NCI-H2171 treated with DMSO at 0.1 percent for 48 hours (cell line): Measurements from ENCODE around the gene DDX24.

Source experiments
- DNase-seq: peaks from one replicate; lab custom pipeline; 2025; lab: John Stamatoyannopoulos, UW

DDX24 gene

DNA sequence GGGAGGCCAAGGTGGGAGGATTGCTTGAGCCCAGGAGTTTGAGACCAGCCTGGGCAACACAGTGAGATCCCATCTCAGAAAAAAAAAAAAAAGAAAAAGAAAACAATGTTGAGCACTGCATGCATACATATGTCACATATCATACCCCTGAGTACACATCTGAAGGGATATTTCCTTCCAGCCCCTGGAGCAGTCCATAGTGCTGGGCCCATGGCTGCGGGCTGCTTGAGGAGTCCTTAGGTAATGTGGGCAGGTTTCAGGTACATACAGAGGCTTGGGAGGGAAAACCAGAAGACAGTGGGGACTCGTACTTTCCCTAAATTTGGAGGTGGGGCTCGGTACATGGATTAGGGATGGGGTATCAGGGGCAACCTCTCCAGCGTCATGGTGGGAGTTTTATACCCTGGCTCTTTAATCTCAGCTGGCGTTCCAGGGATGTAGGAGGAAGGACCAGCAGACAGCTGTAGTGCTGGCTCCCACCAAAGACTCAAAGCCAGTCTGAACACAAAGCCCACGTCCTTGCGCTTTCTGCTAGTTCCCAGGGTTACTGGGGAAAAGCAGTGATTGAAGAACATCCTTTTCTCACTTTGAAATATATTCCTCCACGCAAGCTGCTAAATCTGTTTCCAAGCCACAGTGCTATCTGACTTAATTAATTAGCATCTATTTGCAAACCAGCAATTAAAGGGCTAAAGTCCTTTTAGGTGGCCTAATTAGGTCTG, 49.7 kb downstream of the DDX24 start:
- no peak for DNase-seq

GRCh38 chr14:94030571-94030970, 50.4 kb downstream of the DDX24 start:
- DNase-seq: no peak

DNA sequence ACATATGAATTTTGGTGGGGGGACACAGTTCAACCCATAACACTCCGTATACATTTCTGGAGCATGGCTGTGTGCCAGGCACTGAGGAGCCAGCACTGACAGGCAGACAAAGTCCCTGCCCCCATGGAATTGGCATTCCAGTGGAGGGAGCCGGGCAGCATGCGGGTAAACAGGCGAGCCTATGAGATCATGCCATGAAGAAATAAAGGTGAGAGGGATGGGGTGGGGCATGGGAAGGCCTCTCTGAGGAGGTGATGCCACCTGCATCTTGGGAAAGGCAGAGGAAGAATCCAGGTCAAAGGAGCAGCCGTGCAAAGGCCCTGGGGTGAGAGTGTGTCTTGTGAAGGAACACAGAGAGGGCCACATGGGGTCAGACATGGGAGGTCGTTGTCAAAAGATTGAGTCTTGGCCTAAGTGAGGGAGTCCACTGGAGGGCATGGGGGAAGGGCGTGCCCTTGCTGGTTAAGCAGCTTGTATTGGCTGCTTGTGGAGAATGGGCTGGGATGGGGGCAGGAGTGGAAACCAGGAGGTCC, 51.3 kb downstream of the DDX24 start:
- no peak for DNase-seq

DNA sequence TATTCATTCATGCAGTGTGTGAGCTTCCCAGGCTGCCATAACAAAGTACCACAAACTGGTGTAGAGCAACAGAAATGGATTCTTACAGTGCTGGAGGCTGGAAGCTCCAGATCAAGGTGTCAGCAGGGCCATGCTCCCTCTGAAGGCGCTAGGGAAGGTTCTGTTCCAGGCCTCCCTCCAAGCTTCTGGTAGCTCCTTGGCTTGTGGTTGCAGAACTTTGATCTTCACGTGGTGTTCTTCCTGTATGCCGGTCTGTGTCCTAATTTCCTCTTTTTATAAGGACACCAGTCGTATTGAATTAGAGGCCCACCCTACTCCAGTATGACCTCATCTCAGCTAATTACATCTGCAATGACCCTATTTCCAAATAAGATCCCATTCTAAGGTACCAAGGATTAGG, 51.7 kb downstream of the DDX24 start:
- no peak for DNase-seq

DNA sequence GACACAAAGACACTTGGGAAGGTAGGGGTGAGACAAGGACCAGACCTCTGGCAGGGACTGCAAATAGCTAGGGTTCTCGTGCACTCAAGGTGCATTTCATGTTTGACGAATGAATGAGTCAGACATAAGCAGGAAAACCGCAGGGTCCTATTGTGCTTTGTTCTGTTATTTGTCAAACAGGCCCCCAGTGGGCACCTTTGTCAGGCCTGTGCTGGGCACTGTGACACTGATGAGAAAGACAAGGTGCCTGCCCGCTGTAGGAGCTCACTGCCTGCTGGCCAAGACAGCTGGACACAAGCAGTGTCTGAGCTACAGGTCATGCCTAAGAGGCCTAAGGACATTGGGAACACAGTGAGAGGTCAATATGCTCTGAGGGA, 52.6 kb downstream of the DDX24 start:
- DNase-seq: no peak

DNA sequence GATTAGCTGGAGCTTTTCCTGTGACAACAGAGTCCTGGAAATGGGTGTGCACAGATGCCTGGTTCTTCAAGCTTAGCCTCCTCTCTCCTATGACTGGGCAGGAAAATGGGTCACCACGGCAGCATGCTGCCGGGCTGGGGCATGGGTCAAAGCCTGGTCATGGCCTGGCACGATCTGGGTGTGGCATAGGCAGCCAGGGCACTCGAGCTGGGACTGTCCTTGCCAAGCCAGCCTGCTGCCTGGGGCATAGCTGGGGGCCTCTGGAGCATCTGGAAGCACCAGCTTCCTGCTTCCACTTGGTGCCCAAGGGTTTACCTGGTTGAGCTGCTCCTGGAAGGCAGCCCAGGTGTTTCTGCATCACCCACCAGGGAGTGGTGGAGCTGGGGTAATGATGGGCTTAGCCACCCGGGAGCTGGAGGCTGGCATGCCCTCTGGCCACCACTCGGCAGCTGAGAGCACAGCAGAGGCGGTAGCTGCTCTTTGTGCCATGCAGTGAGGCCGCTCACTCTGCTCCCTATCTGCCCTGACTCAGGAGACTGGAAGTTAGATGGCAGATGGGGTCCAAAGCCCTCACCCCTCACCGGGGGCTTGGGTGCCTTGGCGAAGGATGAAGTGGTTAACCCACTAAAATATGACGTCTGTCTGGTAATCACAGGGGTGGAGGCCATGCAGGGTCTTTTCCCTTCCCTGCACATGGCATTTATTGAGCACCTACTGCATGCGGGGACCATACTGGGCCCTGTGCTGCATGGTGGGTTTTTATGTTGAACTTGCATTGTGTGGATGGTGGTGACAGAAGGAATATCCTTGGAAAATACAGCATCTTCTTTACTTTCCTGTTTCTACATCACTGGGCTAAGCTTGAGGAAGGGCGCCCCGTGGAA, 53.2 kb downstream of the DDX24 start:
- DNase-seq: no peak

DNA sequence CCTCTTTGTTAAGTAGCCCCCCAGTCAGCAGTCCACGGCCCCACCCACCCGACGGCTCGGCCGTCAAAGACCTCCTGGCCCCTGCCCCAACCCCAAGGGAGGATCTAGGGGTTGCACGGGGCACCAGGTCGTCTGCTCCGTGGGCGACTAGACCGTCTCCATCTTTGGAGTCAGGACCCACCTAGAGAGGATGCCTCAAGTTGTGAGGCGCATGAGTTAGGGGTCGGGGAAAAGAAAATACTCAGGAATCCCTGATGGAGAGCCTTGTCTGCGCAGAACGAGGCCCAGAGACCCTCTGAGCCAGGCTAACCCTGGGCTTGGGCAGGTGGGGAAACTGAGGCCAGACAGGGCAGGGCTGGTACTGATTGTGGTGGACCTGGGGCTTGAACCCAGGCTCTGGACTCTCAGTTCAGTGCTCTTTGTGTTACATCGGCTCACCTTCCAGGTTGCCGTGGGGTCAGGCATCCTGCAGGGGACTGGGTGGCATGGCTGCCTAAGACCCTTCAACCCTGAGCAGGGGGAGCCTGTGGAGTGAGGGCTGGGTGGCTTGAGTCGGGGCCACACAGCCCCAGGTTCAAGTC, 54.0 kb downstream of the DDX24 start:
- no peak for DNase-seq

DNA sequence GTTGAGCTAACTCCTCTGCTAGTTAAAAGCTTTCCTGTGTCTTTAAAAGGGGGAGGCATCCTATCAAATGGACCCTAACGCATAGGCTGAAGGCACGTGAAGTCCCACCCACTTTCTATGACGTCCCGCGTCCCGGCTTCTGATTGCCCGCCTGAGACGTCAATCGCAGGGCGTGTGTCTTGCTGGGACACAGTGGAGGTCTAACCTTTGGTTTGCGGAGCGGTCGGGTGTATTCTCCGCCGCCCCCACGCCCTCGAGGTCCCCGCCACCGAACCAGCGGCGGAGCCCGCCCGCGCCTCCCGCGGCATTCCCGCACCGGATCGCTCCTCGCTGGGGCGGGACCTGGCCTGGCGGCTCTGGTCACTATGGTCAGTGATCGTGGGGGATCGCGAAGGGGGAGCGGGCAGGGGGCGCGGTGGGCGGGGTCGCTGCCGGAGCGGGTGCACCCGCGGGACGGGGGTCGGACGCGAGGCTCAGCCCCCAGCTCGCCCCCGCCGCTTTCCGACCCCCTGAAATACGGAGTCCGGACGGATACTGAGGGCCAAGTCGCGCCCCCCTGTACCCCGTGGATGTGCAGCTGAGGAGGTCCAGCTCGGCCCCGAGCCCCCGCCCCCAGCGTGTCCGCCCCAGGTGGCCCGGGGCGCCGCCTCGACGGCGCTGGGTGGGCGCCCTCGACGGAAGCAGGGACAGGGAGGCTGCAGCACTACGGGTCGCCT, 54.7 kb downstream of the DDX24 start, which contains the start of gene OTUB2:
TSS of gene OTUB2 (plus strand) at position 168 of the 716 bp plus-strand sequence. CDS start at position 366, 198 bp downstream.
- peak; percentile 98 for DNase-seq

DNA sequence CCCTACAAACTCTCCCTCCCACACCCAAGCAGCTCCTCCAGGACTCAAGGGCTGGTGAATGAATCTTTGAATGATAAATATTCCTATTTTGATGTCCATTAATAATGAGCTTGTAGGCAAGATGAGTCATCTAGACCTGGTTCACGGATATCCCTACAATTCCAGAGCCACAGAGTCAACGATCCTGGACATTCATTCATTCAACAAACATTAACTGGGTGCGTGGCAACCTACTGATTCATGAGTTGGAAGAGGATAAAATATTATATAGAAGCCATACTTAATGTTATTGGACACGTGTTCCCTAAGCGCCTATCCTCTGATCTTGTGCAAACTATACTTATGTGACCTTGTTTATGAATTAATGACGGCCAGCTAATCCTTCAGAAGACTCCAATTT, 55.3 kb downstream of the DDX24 start:
- DNase-seq: no peak

DNA sequence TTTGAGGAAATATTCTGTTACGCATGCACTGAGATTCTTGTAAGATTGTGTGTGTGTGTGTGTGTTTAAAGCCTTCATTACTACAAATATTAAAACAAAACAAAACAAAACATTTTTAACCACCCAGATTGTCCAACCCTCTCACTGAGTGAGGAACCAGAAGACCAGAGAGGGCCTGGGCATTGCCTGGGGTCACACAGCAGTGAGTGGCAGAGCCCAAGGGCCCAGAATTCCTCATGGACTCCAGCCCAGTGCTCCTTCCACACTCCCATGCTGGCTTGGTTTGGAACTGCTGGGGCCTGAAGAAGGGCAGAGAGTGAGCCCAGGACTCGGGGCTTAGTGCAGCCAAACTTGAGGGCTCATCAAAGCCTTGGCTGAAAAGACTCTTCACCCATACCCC, 56.5 kb downstream of the DDX24 start:
- DNase-seq: no peak

DNA sequence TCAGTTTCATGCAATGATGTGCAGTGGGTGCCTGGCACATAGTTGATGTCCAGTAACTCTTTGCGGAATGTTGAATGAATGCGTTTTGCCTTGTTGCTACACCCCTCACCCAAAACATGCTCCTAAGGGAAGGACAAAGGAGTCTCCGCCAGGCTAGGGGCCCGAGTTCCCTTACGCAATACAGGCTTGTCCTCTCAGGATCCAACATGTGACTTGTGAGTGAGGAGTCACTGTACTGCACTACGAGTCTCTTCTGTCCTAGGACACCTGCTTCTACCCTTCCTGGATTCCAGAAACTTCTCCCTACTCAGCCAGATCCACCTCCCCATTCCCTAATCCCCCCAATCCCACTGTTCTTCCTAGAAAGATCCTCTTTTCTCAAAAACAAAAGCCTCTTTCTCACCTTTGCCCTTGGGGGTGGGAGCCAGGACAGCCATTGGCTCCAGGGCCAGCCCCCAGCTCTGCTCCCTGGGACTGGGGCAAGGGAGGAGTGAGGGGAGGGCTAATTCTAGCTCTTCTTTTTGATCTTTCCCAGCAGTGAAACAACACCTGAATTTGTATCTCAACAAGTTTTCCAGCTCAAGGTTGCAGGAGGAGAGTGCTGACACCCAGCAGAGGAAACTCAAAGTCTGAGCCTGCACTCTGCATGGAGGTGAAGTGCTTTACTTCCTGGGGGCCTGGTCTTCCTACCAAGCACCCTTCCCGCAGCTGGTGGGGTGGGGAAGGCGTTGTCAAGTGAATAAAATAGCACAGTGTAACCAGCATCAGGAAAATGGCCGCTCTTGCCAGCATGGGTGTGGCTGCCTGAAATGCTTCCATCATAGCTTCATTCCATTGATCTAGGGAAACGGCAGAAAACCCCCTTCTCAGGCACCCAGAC, 58.2 kb downstream of the DDX24 start:
- no peak for DNase-seq

DNA sequence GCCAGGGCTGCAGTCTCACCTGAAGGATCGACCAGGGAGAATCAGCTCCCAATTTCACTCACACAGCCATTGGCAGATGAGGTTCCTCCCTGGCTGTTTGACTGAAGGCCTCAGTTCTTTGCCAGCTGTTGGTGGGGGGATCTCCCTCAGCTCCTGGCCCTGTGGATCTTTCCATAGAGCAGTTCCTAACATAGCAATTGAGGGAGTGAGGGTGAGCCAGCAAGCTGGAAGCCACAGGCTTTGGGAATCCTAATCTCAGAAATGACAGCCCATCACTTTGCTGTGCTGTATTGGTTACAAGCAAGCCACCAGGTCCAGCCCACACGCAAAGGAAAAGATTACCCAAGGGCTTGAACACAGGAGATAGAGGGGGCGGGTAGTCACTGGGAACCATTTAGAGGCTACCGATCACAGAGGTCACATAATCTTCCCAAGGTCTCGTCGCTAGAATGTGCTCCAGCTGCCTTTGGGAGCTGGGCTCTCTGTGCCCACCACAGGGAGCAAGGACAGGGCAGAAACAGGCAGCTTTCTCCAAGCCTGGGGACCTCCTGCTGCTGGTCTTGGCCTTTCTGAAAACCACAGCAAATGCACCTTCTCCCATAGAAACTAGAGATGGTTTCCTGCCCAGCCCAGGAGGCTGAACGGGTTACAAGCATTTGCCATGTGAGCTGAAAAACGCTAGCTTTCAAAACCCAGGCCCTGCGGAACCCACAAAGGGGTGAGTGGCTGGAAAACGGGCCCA, 59.4 kb downstream of the DDX24 start:
- DNase-seq: no peak

GRCh38 chr14:94021001-94021400, 60.0 kb downstream of the DDX24 start:
- DNase-seq: no peak

- DNase-seq: no peak
These were observed 60.7 kb downstream of the DDX24 start for GRCh38 chr14:94020267-94020666.

- no peak for DNase-seq
These were observed 61.7 kb downstream of the DDX24 start for GRCh38 chr14:94019329-94019728.

DNA sequence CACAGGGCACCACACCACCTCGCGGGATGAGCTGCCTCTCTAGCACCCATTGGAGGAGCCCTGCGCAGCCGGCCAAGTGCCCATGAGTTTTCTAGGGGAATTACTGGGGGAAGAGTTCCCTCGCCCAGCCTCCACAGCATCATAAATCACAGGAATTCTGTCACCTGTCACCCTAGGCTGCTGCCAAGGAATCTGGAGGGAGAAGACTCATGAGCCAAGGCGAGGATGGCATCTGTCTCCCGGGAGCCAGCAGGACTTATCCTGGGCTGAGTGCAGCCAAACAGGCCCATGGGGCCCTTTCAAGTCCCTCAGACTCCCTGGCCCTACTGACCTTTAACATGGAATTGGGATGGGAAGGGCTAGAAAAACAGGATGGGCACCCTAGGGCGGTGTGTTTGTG, 62.7 kb downstream of the DDX24 start:
- peak; percentile 19 for DNase-seq

GRCh38 chr14:94016446-94016976, 64.5 kb downstream of the DDX24 start:
- DNase-seq: no peak

DNA sequence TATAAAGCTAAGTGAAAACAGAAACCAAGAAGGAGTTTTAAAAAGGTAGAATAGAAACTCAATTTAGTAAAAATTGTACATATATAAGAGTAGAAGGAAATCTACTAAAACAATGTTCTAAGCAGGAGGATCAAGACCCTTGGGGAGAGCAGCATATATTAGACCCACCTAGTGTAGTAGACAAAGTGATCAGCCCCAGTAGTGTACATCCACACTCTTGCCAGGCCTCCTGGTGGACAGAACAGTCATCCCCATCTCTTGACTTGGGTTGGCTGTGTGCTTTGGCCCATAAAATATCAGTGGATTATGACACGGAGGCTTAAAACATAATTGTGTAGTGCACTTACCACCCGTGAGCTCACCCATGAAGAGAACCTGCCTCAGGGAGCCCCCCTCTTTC, 65.8 kb downstream of the DDX24 start:
- DNase-seq: no peak

DNA sequence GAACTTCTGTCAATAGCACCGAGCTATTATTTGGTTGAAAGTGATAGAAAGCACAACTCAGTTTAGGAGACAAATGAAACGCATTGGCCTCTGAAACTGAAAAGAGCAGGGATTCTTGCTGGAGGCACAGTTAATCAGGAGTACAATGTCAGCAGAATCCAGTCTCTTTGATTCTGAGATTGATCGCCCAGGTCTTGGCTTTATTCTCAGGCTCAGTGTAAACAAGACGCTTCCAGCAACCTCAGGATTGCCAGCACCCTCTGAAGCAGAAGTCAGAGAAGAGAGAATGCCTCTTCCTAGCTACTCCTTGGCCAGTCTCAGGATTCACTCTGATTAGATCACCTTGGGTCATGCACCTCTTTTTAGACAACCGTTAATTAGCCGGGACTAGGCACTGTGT, 66.6 kb downstream of the DDX24 start:
- DNase-seq: no peak

DNA sequence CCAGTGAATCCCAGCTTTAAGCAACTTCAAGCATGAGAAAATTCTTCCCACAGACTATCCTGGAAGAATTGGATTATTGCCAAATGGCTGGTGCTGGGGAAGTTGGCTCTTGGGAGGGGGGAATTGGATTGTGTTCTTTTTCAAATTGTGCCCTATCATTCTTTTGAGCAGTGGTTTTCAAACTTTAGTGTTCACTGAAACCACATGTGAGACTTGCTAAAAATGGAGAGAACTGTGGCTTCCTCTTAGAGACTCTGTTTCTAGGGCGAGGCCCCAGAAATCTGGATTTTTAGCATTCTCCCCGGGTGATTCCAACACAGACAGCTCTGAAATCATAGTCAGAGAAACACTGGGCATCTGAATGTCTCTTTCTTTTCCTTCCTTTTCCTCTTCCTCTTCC, 69.2 kb downstream of the DDX24 start:
- DNase-seq: peak; percentile 12
